ENCODE measurements around the gene PPP1CC.
"Not testable (repeated sequence)": the region's sequence is repeated elsewhere in the genome, so short reads cannot be mapped to it uniquely, and the experiment has no call there.

PPP1CC gene

GRCh38 chr12:110726708-110727369 lies 15.9 kb downstream of the PPP1CC start:
- in situ Hi-C loops (cut with MboI; ENCODE audit: low sequenced_read_pairs), result no loop called here

- in situ Hi-C loops (cut with MboI; ENCODE audit: low sequenced_read_pairs), result no loop called here
Measured at GRCh38 chr12:110726028-110726427, 16.7 kb downstream of the PPP1CC start.

GRCh38 chr12:110725267-110725666 lies 17.4 kb downstream of the PPP1CC start:
- in situ Hi-C loops (cut with MboI; ENCODE audit: low sequenced_read_pairs), result no loop called here

- in situ Hi-C loops (cut with MboI; ENCODE audit: low sequenced_read_pairs), result not testable (repeated sequence)
Measured at GRCh38 chr12:110722892-110723291, 19.8 kb downstream of the PPP1CC start.

- in situ Hi-C loops (cut with MboI; ENCODE audit: low sequenced_read_pairs), result no loop called here
Measured at GRCh38 chr12:110721570-110721969, 21.1 kb downstream of the PPP1CC start.

GRCh38 chr12:110720516-110720915 lies 22.2 kb downstream of the PPP1CC start:
- in situ Hi-C loops (cut with MboI; ENCODE audit: low sequenced_read_pairs), result no loop called here

- in situ Hi-C loops (cut with MboI; ENCODE audit: low sequenced_read_pairs), result no loop called here
Measured at GRCh38 chr12:110718222-110718908, 24.3 kb downstream of the PPP1CC start.

- in situ Hi-C loops (cut with MboI; ENCODE audit: low sequenced_read_pairs), result no loop called here
Measured at GRCh38 chr12:110717037-110717436, 25.7 kb downstream of the PPP1CC start.

GRCh38 chr12:110708917-110709316 lies 33.8 kb downstream of the PPP1CC start:
- in situ Hi-C loops (cut with MboI; ENCODE audit: low sequenced_read_pairs), result no loop called here

GRCh38 chr12:110705309-110705708 lies 37.4 kb downstream of the PPP1CC start:
- in situ Hi-C loops (cut with MboI; ENCODE audit: low sequenced_read_pairs), result no loop called here

GRCh38 chr12:110704750-110705149 lies 37.9 kb downstream of the PPP1CC start:
- in situ Hi-C loops (cut with MboI; ENCODE audit: low sequenced_read_pairs), result no loop called here

GRCh38 chr12:110704231-110704630 lies 38.5 kb downstream of the PPP1CC start:
- in situ Hi-C loops (cut with MboI; ENCODE audit: low sequenced_read_pairs), result no loop called here

- in situ Hi-C loops (cut with MboI; ENCODE audit: low sequenced_read_pairs), result no loop called here
Measured at GRCh38 chr12:110702081-110702480, 40.6 kb downstream of the PPP1CC start.

GRCh38 chr12:110699591-110700445 lies 42.9 kb downstream of the PPP1CC start:
- in situ Hi-C loops (cut with MboI; ENCODE audit: low sequenced_read_pairs), result no loop called here

GRCh38 chr12:110698171-110698902 lies 44.4 kb downstream of the PPP1CC start:
- in situ Hi-C loops (cut with MboI; ENCODE audit: low sequenced_read_pairs), result no loop called here

GRCh38 chr12:110697236-110697635 lies 45.5 kb downstream of the PPP1CC start:
- in situ Hi-C loops (cut with MboI; ENCODE audit: low sequenced_read_pairs), result no loop called here

- in situ Hi-C loops (cut with MboI; ENCODE audit: low sequenced_read_pairs), result no loop called here
Measured at GRCh38 chr12:110696283-110696682, 46.4 kb downstream of the PPP1CC start.

GRCh38 chr12:110694330-110694901 lies 48.3 kb downstream of the PPP1CC start:
- in situ Hi-C loops (cut with MboI; ENCODE audit: low sequenced_read_pairs), result no loop called here

- in situ Hi-C loops (cut with MboI; ENCODE audit: low sequenced_read_pairs), result no loop called here
Measured at GRCh38 chr12:110693731-110694130, 49.0 kb downstream of the PPP1CC start.

- in situ Hi-C loops (cut with MboI; ENCODE audit: low sequenced_read_pairs), result no loop called here
Measured at GRCh38 chr12:110690127-110690430, 52.6 kb downstream of the PPP1CC start.

All from hTERT RPE-1 (cell line).